OCI-LY7 (cell line): Measurements from ENCODE around the gene WNK2.

Experiments
- CTCF ChIP-seq: fragments of 200-600 bp; sonication (generic); conservative IDR thresholded peaks from 2 replicates; pipeline ENCODE4 v1.5.1; 2014; ENCODE audit warnings: mild to moderate bottlenecking, antibody characterized with exemption, low read length, moderate library complexity, mixed read lengths
- EZH2phosphoT487 ChIP-seq: fragments of 200-600 bp; sonication (generic); IDR thresholded peaks from 2 replicates; pipeline ENCODE4 v1.6.1; 2018; ENCODE audit warnings: low read depth, borderline replicate concordance, mild to moderate bottlenecking, mixed run types, antibody characterized with exemption, low read length, moderate library complexity, mixed read lengths

DNA sequence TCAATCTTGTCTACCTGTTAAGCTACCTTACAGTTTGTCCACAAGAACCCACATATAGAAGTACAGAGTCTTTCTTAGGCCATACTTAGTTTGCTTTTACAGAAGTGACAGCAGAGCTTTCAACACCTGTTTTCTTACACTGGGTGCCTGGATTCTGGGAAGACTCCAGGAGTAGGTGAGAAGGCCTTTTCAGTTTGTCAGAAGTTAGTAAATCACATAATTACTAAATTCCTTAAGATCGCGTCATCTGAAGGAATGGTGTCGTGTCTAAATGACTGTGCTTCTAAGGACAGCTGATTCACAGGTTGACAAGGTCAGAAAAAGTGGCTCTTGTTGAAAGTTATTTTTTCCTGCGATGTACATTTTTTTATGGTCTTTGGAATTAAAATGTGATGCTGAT is 170.5 kb downstream of the WNK2 start:
- TF ChIP-seq CTCF (no peak), EZH2phosphoT487 (no peak)
